Tibial artery (tissue), 4 donors: ENCODE results near the gene IMPDH2.

ENCODE experiments used
- DNase-seq, 2 donors: peaks; one replicate each; pipeline ENCODE4 v3.0.0-alpha.2; 2019
- H3K27ac ChIP-seq, 2 donors: fragments of 200-600 bp; sonication (generic) in 1 of 2; 1 replicate in 1 of 2; 2 replicates in 1 of 2; pipeline ENCODE4 v1.5.1; 2018 to 2019; ENCODE audit warnings: mild to moderate bottlenecking in 1 of 2
- H3K27me3 ChIP-seq, 2 donors: fragments of 200-600 bp; sonication (generic) in 1 of 2; one replicate each; pipeline versions ENCODE4 v1.5.1 to v1.6.0; 2016 to 2019
- H3K36me3 ChIP-seq, 3 donors: fragments of 200-600 bp; sonication (generic) in 2 of 3; one replicate each; pipeline ENCODE4 v1.5.1; 2016 to 2019; ENCODE audit warnings: mild to moderate bottlenecking in 2 of 3
- H3K4me1 ChIP-seq, 4 donors: fragments of 200-600 bp; sonication (generic) in 2 of 4; 1 replicate in 3 of 4; 2 replicates in 1 of 4; pipeline ENCODE4 v1.5.1; 2016 to 2019
- H3K4me3 ChIP-seq, 2 donors: fragments of 200-600 bp; sonication (generic) in 1 of 2; 1 replicate in 1 of 2; 2 replicates in 1 of 2; pipeline ENCODE4 v1.5.1; 2018 to 2019; ENCODE audit warnings: mild to moderate bottlenecking in 2 of 2
- H3K9me3 ChIP-seq, 3 donors: fragments of 200-600 bp; sonication (generic) in 1 of 3; one replicate each; pipeline ENCODE4 v1.5.1; 2016 to 2019
- CTCF ChIP-seq, 2 experiments: fragments of 200-600 bp in 1 of 2; fragments of 450-650 bp in 1 of 2; IDR thresholded peaks; one replicate each; pipeline ENCODE4 v1.5.1; 2017 to 2019; ENCODE audit warnings: antibody characterized with exemption in 2 of 2, mild to moderate bottlenecking in 1 of 2, moderate library complexity in 1 of 2
- intact Hi-C: fragments of 100-400 bp; cut with DNase I; formaldehyde crosslinking; loops from one replicate; pipeline ENCODE4 v1.15.0; 2023; ENCODE audit warnings: low total_unique reads

The IMPDH2 gene

GRCh38 chr3:48996640-48997039 lies 32.6 kb downstream of the IMPDH2 start:
- no peak for DNase-seq
- Histone ChIP-seq H3K4me3 (no peak overlapping the region), H3K4me1 (peaks cover 0 to 12% (median 3%) of the 10 kb centered on the region in 4 donors), H3K9me3 (no peaks in the 10 kb centered on the region), H3K36me3 (peaks cover 0 to 61% (median 8%) of the 10 kb centered on the region in 3 donors), H3K27ac (no peak overlapping the region), H3K27me3 (no peaks in the 10 kb centered on the region)
- no peak for TF ChIP-seq CTCF (IDR thresholded peaks at IDR 0.05)
- intact Hi-C loops, result no loop called here

GRCh38 chr3:48993834-48994233 lies 35.4 kb downstream of the IMPDH2 start:
- H3K27ac ChIP-seq, result no peak overlapping the region
- no peak for DNase-seq
- H3K4me3 ChIP-seq, result no peak overlapping the region
- peaks cover 7 to 28% (median 19%) of the 10 kb centered on the region in 4 donors for H3K4me1 ChIP-seq
- H3K27me3 ChIP-seq, result no peaks in the 10 kb centered on the region
- H3K36me3 ChIP-seq, result peaks cover 0 to 47% (median 8%) of the 10 kb centered on the region in 3 donors
- intact Hi-C loops, result no loop called here
- no peaks in the 10 kb centered on the region for H3K9me3 ChIP-seq
- no peak for TF ChIP-seq CTCF (IDR thresholded peaks at IDR 0.05)

GRCh38 chr3:48991851-48992545 lies 37.2 kb downstream of the IMPDH2 start:
- Histone ChIP-seq H3K27ac (peak overlapping the region; percentile 89 to 96), H3K27me3 (no peaks in the 10 kb centered on the region), H3K36me3 (peaks cover 0 to 30% (median 6%) of the 10 kb centered on the region in 3 donors), H3K9me3 (no peaks in the 10 kb centered on the region), H3K4me3 (peak overlapping the region; percentile 69 to 84), H3K4me1 (peaks cover 7 to 36% (median 22%) of the 10 kb centered on the region in 4 donors)
- TF ChIP-seq CTCF (IDR thresholded peaks at IDR 0.05), result no peak
- DNase-seq, result no peak
- intact Hi-C loops, result no loop called here

GRCh38 chr3:48990636-48991469 lies 38.3 kb downstream of the IMPDH2 start:
- peak overlapping the region; percentile 89 to 96 for H3K27ac ChIP-seq
- peaks cover 0 to 29% (median 9%) of the 10 kb centered on the region in 3 donors for H3K36me3 ChIP-seq
- H3K27me3 ChIP-seq, result no peaks in the 10 kb centered on the region
- DNase-seq, result no peak
- no peaks in the 10 kb centered on the region for H3K9me3 ChIP-seq
- TF ChIP-seq CTCF (IDR thresholded peaks at IDR 0.05), result no peak
- peak overlapping the region; percentile 69 to 84 for H3K4me3 ChIP-seq
- H3K4me1 ChIP-seq, result peaks cover 7 to 36% (median 22%) of the 10 kb centered on the region in 4 donors
- intact Hi-C loops, result no loop called here

GRCh38 chr3:48989796-48990635 lies 39.2 kb downstream of the IMPDH2 start, which contains the start of gene P4HTM:
P4HTM (plus strand) TSS chr3:48990241; CDS start chr3:48990257, 16 bp downstream.
- Histone ChIP-seq H3K4me3 (peak within 1 kb of the TSS; percentile 69 to 84), H3K9me3 (no peaks in the 10 kb centered on the region), H3K36me3 (peaks cover 0 to 29% (median 15%) of the 10 kb centered on the region in 3 donors), H3K27me3 (no peaks in the 10 kb centered on the region), H3K4me1 (peaks cover 7 to 36% (median 22%) of the 10 kb centered on the region in 4 donors), H3K27ac (peak within 1 kb of the TSS; percentile 89 to 96)
- peak; percentile 32 to 36 for TF ChIP-seq CTCF (IDR thresholded peaks at IDR 0.05)
- DNase-seq, result peak; percentile 90 to 95
- intact Hi-C loops, result loop anchor here (5.0 kb wide), 1 partner anchor 32 kb away; the partner anchor contains the start of gene NDUFAF3
